GM13977 (cell line): ENCODE results near the gene INSM1.
"Not testable (repeated sequence)": the region's sequence is repeated elsewhere in the genome, so short reads cannot be mapped to it uniquely, and the experiment has no call there.

Experiments
- DNase-seq: peaks from one replicate; pipeline ENCODE4 v3.0.0; 2012; ENCODE audit warnings: low spot score
- in situ Hi-C: fragments of 300-500 bp; cut with MboI; formaldehyde crosslinking; loops from one replicate; pipeline ENCODE4 v1.12.0; 2022; ENCODE audit warnings: low sequenced_read_pairs, low pct_unique_long_range_greater_than_20kb, mixed read lengths, inconsistent platforms; ENCODE audit not compliant: unreplicated experiment
- TF ChIP-seq, protein P1 (sequence below): IDR thresholded peaks from 2 replicates; pipeline ENCODE4 v1.5.1; 2012; ENCODE audit warnings: mild to moderate bottlenecking, control low read depth; ENCODE audit not compliant: insufficient read depth; ENCODE audit errors: extremely low read depth, missing control alignments

The INSM1 gene

DNA sequence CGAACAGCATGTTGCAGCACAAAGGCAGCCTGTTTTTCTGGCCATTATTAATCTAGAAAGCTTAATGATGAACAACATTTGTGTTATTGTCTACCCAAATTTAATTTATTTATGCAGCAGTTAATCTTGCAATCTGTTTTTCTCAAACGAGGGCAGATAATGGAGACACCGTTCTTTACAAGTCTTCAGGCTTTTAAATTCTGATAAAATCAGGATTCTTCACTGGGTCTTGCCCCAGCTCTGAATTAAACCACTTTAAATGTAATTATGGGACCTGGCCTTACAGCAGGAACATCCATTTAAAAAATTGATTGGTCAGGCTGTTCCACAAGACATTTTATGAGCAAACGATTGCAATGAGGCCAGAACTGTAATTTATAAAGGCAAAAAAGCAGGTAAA lies 26.5 kb upstream of the INSM1 start:
- TF ChIP-seq, protein P1, sequence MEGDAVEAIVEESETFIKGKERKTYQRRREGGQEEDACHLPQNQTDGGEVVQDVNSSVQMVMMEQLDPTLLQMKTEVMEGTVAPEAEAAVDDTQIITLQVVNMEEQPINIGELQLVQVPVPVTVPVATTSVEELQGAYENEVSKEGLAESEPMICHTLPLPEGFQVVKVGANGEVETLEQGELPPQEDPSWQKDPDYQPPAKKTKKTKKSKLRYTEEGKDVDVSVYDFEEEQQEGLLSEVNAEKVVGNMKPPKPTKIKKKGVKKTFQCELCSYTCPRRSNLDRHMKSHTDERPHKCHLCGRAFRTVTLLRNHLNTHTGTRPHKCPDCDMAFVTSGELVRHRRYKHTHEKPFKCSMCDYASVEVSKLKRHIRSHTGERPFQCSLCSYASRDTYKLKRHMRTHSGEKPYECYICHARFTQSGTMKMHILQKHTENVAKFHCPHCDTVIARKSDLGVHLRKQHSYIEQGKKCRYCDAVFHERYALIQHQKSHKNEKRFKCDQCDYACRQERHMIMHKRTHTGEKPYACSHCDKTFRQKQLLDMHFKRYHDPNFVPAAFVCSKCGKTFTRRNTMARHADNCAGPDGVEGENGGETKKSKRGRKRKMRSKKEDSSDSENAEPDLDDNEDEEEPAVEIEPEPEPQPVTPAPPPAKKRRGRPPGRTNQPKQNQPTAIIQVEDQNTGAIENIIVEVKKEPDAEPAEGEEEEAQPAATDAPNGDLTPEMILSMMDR: no peak
- in situ Hi-C loops: no loop called here
- DNase-seq: no peak

DNA sequence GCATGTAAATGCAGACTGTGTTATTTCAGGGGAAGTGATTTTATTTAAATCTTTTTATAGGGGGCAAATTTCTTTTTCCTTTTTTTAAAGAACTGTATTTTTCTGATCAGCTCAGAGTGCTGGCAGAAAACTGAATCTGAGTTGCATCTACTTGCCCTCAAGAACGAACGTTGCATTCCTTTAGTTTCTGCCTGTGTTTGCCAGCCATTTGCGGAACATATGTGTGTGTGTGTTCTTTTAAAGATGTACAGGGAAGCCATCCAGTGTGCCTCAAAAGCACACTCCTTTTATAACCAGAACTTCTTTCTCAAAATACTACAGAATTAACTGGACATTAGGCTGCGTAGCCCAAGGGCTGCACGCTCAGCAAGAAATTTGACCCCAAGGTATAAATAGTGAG lies 25.8 kb upstream of the INSM1 start:
- in situ Hi-C loops: no loop called here
- DNase-seq: no peak

DNA sequence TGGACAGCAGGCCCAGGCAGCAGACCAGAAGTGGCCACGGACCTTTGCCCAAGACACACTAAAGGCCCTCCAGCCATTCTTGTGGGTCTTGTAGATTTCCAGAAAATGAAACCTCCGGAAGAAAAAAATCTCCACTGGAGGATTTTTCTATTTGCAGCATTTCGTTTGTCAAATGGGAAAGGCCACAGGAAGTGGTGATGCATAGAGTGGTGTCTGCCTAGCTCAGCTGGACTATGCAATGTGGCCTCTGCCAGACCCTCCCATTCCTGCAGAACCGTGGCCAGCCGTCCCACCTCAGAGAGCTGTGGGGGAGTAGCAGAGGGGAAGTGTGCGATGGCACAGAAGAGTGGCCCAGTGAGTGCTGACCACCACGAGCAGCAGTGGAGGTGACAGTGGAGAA lies 24.0 kb upstream of the INSM1 start:
- DNase-seq: no peak
- TF ChIP-seq, protein P1: no peak
- in situ Hi-C loops: no loop called here

More for the DNA sequence above, 25.8 kb upstream of the INSM1 start:
- TF ChIP-seq, protein P1: no peak

DNA sequence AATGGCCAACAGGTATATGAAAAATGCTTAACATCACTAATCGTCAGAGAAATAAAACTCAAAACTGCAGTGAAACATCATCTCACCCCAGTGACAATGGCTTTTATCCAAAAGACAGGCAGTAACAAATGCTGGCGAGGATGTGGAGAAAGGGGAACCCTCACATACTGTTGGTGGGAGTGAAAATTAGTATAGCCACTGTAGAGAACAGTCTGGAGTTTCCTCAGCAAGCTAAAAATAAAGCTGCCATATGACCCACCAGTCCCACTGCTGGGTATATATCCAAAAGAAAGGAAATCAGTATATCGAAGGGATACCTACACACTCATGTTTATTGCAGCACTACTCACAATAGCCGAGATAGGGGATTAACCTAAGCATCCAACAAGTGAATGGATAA lies 23.4 kb upstream of the INSM1 start:
- in situ Hi-C loops: no loop called here
- TF ChIP-seq, protein P1: no peak
- DNase-seq: no peak

DNA sequence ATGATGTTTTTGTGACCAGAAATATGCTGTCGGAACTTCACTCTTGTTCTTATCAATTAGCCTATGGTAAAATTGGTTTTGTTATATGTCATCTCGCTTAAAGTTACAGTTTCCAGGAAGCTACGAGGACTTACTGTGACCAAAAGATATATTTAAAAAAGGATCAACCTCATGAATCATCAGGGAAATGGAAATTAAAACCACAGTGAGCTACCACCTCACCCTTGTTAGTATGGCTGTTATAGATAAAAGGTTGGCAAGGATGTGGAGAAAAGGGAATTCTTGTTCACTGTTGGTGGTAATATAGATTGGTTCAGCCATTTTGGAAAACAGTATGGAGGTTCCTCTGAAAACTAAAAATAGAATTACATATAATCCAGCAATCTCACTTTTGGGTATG lies 14.3 kb upstream of the INSM1 start:
- DNase-seq: no peak
- in situ Hi-C loops: loop anchor here (25.0 kb wide), 2 partner anchors 759 to 1159 kb away; partner anchors contain the start of genes LINC00237 and NKX2-2
- TF ChIP-seq, protein P1: no peak

DNA sequence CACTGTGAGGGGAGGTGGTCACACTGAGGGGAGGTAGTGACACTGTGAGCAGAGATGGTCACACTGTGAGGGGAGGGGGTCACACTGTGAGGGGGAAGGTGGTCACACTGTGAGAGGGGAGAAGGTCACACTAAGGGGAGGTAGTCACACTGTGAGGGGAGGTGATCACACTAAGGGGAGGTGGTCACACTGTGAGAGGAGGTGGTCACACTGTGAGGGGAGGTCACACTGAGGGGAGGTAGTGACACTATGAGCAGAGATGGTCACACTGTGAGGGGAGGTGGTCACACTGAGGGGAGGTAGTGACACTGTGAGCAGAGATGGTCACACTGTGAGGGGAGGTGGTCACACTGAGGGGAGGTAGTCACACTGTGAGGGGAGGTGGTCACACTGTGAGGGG lies 12.4 kb upstream of the INSM1 start:
- in situ Hi-C loops: loop anchor here (25.0 kb wide), 2 partner anchors 757 to 1157 kb away; partner anchors contain the start of genes LINC00237 and NKX2-2
- DNase-seq: not testable (repeated sequence)

DNA sequence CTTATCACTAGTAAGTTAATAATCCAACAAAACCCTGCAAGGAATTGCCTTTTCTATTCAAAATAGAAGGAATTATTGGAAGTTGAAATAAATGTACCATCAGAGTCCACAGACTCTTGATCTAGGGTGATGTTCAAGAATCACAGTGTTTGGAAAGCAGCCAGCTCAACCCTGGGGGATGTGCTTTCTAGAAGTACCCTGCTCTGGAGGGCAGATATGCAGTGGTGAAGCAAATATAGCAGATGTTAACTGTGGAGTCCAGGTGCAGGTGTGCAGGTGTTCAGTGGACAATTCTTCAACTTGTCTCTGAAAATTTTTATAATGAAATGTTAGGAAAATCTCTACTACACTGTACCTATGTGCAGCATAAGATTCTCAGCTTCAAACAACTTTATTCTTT lies 9.1 kb upstream of the INSM1 start:
- in situ Hi-C loops: loop anchor here (25.0 kb wide), 2 partner anchors 754 to 1154 kb away; partner anchors contain the start of genes LINC00237 and NKX2-2
- TF ChIP-seq, protein P1: no peak
- no peak for DNase-seq
